HS-5 (cell line): ENCODE results near the gene REXO1.

Experiments used
- DNase-seq: peaks from one replicate; pipeline ENCODE4 v3.0.0-alpha.2; 2012; ENCODE audit warnings: low read depth

The REXO1 gene

GRCh38 chr19:1849132-1849474, 820 bp upstream of the REXO1 start:
- DNase-seq, result no peak

- no peak for DNase-seq
These were observed 442 bp downstream of the REXO1 start for GRCh38 chr19:1847684-1848398.

- DNase-seq, result no peak
These were observed 967 bp downstream of the REXO1 start for GRCh38 chr19:1847348-1847683.

- no peak for DNase-seq
These were observed 1.6 kb downstream of the REXO1 start for GRCh38 chr19:1846517-1847204.

- DNase-seq, result no peak
These were observed 2.6 kb downstream of the REXO1 start for GRCh38 chr19:1845642-1846041.

GRCh38 chr19:1845125-1845515, 3.2 kb downstream of the REXO1 start:
- DNase-seq, result no peak

- DNase-seq, result no peak
These were observed 3.7 kb downstream of the REXO1 start for GRCh38 chr19:1844513-1845124.

- DNase-seq, result no peak
These were observed 4.5 kb downstream of the REXO1 start for GRCh38 chr19:1843646-1844394.

GRCh38 chr19:1843116-1843515, 5.2 kb downstream of the REXO1 start:
- no peak for DNase-seq

- no peak for DNase-seq
These were observed 6.9 kb downstream of the REXO1 start for GRCh38 chr19:1841209-1841924.

- DNase-seq, result no peak
These were observed 7.7 kb downstream of the REXO1 start for GRCh38 chr19:1840541-1841115.

GRCh38 chr19:1839658-1840540, 8.4 kb downstream of the REXO1 start:
- no peak for DNase-seq

- DNase-seq, result no peak
These were observed 10.6 kb downstream of the REXO1 start for GRCh38 chr19:1837625-1838105.

GRCh38 chr19:1837222-1837565, 11.1 kb downstream of the REXO1 start:
- no peak for DNase-seq

- no peak for DNase-seq
These were observed 11.6 kb downstream of the REXO1 start for GRCh38 chr19:1836458-1837221.

- no peak for DNase-seq
These were observed 14.7 kb downstream of the REXO1 start for GRCh38 chr19:1833540-1833939.

- no peak for DNase-seq
These were observed 16.1 kb downstream of the REXO1 start for GRCh38 chr19:1832046-1832663.

- DNase-seq, result no peak
These were observed 17.3 kb downstream of the REXO1 start for GRCh38 chr19:1830978-1831377.

- no peak for DNase-seq
These were observed 17.7 kb downstream of the REXO1 start for GRCh38 chr19:1830568-1830967.

- DNase-seq, result no peak
These were observed 18.3 kb downstream of the REXO1 start for GRCh38 chr19:1829958-1830357.
